Left lobe of liver (tissue), 2 donors: ENCODE data around the gene CDK11A. TPM values are rescaled to one million over a fixed set of nuclear protein-coding genes. Genes with fewer than 3 reads are reported as not detected.
"Not testable (repeated sequence)": the region's sequence is repeated elsewhere in the genome, so short reads cannot be mapped to it uniquely, and the experiment has no call there.

Source experiments
- ATAC-seq: fragments of 200-7000 bp; cut with Tn5 transposase; one replicate; pipeline ENCODE4 v1.9.1; 2020; ENCODE audit warnings: mild to moderate bottlenecking, moderate library complexity
- DNase-seq: peaks from one replicate; pipeline ENCODE4 v3.0.0-alpha.2; 2020; ENCODE audit warnings: low spot score
- total RNA-seq: library from RNA; stranded (reverse); gene quantifications from one replicate; pipeline ENCODE4 v1.2.1, GENCODE V29; 2021
- donor health status: DM: no; HTN: no; CAD: no; lungs with moderate emphysema.
- donor health status: DM: no; HTN: yes; CAD: no.

CDK11A gene
- total RNA-seq, 1 donor from 2014 or later, result 13.6 TPM

GRCh38 chr1:1691443-1691842 lies 32.7 kb downstream of the CDK11A start:
- not testable (repeated sequence) for DNase-seq, ATAC-seq

- not testable (repeated sequence) for ATAC-seq, DNase-seq
Observed at GRCh38 chr1:1689526-1689925, 34.6 kb downstream of the CDK11A start.

DNA sequence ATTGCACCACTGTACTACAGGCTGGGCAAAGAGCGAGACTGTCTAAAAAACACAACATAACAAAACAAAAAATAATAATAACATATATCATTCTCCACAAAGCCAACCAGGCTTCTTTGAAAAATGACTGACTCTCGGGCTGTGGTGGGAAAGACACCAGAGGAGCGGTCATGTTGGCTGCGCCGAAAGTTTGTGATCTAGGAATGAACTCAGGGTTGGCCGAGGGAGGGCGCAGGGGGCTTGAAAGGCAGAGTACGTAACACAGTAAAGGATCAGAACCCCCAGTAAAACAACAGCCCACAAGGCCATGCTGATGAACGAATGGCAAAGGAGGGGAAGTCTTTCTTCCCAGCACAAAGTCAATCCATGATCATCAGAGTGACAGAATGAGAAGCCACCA lies 36.3 kb downstream of the CDK11A start:
- ATAC-seq (no peak), DNase-seq (peak; percentile 32)

- ATAC-seq (no peak), DNase-seq (no peak)
Observed at GRCh38 chr1:1684031-1684681, 40.0 kb downstream of the CDK11A start.

DNA sequence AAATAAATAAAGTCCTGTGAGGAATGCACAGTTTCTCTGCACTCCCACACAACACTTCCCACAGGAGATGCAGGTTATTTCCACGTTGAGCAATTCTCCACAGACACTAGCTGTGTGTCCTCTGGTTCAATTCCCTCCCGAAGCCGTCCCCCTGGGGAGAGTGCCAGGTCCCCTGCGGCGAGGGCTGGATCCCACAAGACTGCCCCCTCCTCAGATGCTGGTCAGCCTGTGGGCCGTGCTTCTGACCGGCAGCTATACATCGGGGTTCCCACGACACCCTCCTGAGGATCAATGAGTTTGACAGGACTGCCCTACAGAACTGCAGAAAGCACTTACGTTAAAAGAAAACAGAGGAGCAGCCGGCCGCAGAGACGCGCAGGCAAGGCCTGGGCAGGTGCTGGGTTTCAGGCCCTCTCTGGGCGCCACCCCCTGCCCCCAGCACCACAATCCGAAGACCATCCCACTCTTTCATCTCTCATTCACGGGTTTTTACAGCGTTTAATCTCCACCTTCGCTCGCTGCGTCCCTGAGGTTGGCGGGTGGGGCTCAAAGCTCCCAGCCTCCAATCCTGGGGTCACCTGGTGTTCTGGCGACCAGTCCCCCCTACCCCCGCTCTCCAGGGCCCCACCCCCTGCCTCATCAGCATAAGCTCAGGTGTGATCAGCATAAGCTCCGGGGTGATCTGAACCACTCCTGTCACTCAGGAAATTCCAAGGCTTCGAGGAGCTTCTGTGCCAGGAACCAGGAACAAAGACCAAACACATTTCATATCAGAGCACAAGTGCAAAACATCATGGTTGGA lies 40.9 kb downstream of the CDK11A start:
- peak; percentile 42 for DNase-seq
- no peak for ATAC-seq

DNA sequence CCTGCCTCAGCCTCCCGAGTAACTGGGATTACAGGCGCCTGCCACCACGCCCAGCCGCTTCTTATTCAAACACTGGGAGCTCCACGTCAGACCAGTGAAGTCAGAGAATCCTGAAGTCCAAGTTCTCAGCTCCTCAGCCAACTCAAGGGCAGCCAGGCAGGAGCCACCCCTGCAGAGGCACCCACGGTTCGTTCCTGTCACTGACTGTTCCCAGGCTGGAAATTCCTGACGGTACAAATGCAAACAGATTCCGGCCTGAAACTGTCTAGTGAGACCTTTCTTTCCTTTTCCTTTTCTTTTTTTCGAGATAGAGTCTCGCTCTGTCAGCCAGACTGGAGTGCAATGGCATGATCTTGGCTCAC lies 43.3 kb downstream of the CDK11A start:
- DNase-seq (peak; percentile 23), ATAC-seq (no peak)

DNA sequence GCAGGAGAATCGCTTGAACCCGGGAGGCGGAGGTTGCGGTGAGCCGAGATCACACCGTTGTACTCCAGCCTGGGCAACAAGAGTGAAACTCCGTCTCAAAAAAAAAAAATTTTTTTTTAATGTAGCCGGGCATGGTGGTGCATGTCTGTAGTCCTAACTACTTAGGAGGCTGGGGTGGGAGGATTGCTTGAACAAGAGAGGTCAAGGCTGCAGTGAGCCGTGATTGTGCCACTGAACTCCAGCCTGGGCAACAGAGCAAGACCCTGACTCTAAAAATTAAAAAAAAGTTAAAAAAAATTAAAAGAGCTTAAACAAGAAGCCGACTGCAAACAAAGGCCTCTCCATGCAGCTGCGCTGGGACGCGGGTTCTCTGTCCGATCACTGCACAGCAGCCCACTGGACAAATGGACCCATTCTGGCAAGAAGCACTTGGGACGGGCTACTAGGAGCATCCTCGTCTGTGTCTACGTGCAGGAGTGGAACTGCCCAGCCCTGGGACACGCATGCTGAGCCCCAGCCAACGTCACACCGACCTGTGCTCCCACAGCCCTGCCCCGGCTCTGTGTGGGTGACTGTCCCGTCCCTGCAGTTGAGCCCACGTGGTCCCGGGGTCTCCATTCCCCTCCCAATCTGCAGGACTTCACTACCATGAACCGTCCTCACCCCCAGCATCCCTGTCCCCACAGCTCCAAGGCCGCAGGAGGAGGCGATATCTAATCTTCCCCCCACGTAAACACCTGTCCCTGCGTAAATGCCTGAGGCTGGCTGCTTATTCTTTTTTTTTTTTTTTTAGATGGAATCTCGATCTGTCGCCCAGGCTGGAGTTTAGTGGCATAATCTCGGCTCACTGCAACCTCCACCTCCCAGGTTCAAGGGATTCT lies 43.9 kb downstream of the CDK11A start:
- ATAC-seq (no peak), DNase-seq (peak; percentile 46)

DNA sequence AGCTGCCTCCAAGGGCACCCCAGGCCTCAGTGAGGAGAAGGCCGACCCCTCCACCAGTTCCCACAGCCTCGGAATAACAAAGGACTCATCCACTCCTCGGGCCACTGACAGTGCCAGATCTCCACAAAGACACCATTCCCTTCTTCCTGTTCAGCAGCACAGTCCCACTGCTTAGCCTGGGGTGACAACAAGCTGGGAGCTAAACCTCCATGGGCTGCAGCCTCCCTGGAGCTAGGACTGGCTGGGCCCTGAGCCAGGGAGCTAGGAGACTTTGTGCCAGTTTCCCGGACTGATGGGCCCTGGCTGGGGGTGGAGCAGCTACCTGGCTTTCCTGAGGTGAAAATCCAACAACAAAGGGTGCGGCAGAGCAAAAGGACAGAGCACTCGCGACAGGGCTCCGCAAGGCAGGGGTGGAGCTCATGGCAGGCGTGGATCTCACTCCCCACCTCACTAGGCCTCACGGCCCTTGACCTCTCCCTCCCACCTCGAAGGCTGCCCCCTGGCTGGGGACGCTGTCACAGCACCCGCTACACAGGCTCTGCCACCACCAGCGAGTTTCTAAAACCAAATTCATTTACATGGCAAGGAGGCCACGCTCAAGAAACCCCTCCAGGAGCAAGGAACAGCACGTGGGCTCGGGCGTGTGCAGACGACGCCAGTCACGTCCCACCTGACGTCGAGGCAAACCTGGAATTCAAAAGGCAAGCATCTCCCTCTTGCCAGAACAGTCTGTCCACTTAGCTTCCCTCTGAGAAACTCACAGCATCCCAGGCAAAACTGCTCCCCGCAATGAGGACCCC lies 45.4 kb downstream of the CDK11A start:
- DNase-seq (peak; percentile 87), ATAC-seq (peak; percentile 93)

- ATAC-seq, result peak; percentile 12
- DNase-seq, result peak; percentile 41
Observed at GRCh38 chr1:1677718-1678580, 46.2 kb downstream of the CDK11A start.

GRCh38 chr1:1676087-1676486 lies 48.1 kb downstream of the CDK11A start:
- not testable (repeated sequence) for ATAC-seq
- peak; percentile 7 for DNase-seq

- not testable (repeated sequence) for ATAC-seq
- peak; percentile 12 for DNase-seq
Observed at GRCh38 chr1:1675218-1675617, 48.9 kb downstream of the CDK11A start.

DNA sequence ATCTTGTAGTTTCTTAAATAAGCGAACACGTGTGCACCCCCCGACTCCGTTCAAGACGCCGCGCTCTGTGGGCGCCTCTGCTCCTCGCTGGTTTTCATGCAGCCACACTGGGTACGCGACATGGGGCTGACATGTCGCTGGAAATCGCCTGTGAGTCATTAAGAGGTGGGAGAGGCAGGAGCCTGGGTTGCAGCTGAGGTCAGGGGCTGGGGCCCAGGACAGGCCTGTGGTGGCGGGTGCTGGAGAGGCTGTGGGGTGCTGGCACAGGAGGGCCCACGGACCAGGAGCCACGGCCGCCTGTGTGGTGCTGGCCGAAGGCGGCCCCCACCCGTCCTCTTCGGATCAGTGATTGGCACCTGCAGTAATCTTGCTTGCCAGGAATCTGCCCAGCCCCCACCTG lies 49.4 kb downstream of the CDK11A start:
- DNase-seq, result peak; percentile 38
- ATAC-seq, result not testable (repeated sequence)

GRCh38 chr1:1672181-1672965 lies 51.8 kb downstream of the CDK11A start:
- ATAC-seq, result no peak
- DNase-seq, result no peak

- ATAC-seq (no peak), DNase-seq (peak; percentile 29)
Observed at GRCh38 chr1:1671365-1672119, 52.6 kb downstream of the CDK11A start.

DNA sequence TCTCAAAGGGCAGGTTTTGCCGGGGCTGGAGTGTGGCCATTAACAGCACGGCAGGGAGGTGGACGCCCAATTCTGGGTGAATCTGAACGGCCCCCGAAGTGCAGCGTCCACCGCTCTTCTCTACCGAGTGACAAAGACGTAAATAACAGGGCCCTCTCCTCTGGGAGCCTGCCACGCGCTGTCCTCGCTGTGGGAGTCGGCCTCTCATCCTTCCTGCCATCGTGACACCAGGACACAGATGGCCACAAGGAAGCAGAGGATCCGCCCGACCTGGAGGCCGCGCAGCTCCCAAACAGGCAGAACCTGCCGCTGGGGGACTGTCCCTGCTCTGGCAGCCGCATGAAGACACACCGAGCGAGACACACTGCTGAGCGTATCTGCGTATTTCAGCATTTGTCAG lies 53.3 kb downstream of the CDK11A start:
- ATAC-seq, result no peak
- DNase-seq, result peak; percentile 39

DNA sequence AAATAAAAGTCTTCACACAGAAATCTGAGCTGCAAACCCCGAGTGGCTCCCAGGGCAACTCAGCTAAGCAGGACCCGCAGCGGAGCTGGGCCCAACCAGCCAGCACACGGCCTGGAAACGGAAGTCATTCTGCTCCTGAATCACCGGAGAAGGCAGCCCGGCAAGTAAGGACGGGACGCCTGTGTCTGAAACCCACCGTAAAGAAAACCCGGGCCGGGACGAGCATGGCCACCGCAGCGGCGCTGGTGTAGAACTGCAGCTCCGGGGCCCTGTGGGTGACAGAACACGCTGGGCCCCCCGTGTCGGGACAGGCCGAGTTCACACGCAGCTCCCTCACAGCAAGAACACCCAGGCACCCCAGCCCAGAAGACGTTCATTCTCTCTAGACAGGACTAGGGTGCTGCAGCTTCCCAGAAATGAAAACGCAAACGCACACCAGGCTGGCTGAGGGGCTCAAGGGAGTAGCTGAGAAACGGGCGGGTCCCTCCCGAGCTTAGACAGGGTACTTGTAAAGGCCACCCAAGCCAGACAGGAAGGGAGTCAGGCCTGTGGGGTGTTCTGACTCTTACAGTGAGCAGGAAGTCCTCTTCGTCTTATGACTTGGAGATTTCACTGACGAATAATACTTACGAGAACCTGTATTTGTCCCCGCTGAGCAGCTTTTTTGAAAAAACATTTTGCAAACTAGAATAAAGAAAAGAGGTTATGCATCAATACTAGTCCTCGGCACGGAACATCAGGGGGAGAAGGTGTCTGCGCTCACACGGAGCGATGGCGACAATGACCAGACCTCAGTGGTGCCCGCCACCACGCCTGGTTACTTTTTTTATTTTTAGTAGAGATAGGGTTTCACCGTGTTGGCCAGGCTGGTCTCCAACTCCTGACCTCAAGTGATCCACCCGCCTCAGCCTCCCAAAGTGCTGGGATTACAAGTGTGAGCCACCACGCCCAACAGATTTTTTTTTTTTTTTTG lies 54.4 kb downstream of the CDK11A start:
- ATAC-seq (no peak), DNase-seq (peak; percentile 43)

GRCh38 chr1:1666526-1666925 lies 57.6 kb downstream of the CDK11A start:
- ATAC-seq (no peak), DNase-seq (peak; percentile 42)
